HG03066 (cell line): ENCODE data around the gene KCTD1.
"Not testable (repeated sequence)": the region's sequence is repeated elsewhere in the genome, so short reads cannot be mapped to it uniquely, and the experiment has no call there.

ENCODE experiments used
- ATAC-seq: cut with Tn5 transposase; IDR thresholded peaks from one replicate; pipeline ENCODE4 v1.9.1; 2021; ENCODE audit warnings: low read depth; ENCODE audit not compliant: unreplicated experiment

Gene KCTD1

GRCh38 chr18:26461405-26461804 lies 86.9 kb downstream of the KCTD1 start:
- no peak for ATAC-seq

GRCh38 chr18:26460449-26461091 lies 87.8 kb downstream of the KCTD1 start:
- peak; percentile 83 for ATAC-seq

GRCh38 chr18:26459884-26460283 lies 88.5 kb downstream of the KCTD1 start:
- no peak for ATAC-seq

DNA sequence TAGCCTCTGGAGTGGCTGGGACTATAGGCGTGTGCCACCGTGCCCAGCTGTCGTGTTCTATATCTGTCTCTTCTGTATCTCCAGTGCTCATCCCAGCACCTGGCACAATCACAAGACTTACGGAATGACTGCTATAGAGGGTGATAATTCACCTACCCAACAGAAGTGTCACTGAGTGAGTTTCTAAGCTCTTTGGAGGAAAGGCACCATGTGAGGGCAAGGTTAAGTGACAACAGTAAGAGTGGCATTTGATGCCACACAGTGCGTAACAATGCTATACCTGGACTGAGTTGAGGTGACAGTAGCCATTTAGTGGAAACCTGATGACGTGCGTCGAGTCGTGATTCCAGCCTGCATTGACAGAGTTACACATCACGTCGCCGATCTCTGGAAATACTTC lies 89.0 kb downstream of the KCTD1 start:
- ATAC-seq: no peak

GRCh38 chr18:26458526-26459232 lies 89.7 kb downstream of the KCTD1 start:
- peak; percentile 46 for ATAC-seq

- no peak for ATAC-seq
Measured at GRCh38 chr18:26457611-26458353, 90.6 kb downstream of the KCTD1 start.

GRCh38 chr18:26457195-26457594 lies 91.2 kb downstream of the KCTD1 start:
- no peak for ATAC-seq

DNA sequence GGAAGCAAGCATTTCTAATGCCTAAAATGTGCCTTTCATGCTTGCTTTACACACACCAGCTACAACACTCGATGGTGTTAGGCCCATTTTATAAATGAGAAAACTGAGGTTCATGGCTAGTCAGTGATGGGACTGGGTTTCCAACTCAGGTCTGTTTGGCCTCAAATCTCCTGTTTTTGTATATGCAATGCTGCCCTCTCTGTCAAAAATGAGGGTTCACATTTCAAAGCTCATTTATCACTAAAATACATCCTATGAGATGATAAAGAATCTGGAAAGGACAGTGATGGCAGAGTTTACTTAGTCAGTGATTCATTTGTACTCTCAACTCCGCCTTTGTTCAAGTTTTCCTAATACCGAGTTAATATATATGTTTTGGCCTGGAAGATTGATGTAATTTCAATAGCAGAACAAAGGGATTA lies 92.3 kb downstream of the KCTD1 start:
- ATAC-seq: no peak

GRCh38 chr18:26455639-26456038 lies 92.7 kb downstream of the KCTD1 start:
- ATAC-seq: no peak

- no peak for ATAC-seq
Measured at GRCh38 chr18:26454616-26455015, 93.7 kb downstream of the KCTD1 start.

- no peak for ATAC-seq
Measured at GRCh38 chr18:26454192-26454591, 94.2 kb downstream of the KCTD1 start.

DNA sequence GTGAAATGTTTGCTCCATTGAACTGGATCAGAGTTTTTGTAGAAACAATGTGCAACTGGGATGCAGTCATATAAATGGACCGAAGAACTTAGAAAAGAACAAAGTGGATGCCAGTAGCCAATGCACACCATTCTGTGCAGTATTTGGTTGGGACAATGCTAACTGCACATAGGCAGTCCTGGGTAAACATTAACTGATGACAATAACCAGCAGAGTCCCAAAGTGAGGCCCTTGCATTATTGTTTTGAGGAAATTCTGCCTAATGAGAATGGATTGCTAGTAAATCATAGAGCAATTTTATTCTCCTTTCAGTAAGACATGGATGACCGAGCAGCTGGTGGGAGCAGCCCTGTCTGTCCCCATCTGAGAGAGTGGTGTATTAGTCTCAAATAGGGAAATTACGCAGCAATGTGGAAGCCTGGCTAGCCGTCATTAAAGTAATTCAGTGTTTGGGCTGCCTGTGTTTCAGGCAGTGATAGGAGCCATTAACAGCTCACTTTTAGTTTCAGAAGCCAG lies 94.9 kb downstream of the KCTD1 start:
- peak; percentile 32 for ATAC-seq

DNA sequence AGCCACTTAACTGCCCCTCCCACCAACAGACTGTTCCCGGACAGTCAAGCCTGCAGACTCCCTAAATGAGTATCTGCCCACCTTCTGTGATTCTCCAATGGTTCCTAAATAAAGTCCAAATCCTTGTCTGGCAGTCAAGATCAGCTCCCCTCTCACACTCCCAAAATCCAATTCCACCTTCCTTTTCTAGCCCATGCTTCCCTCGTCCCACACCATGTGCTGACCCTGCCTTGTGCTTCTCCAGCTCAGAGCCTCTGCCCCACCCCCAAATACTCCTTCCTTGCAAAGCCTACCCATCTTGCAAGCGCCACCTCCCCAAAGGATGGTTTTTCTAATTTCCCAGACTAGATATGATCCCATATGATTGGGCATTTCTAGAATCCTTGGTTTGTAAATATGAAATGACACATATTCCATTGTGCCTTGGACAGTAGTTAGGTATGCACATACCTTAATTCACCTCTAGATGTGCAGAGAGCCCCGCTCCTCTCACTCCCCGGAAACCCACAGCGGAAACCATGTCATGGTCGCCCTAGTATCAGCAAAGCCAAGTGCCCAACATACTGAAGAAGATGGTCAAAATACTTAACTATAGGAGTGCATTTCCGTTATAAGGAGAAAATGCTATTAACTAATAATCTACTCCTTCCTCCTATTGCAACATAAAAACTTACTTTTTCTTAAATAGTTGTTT lies 97.2 kb downstream of the KCTD1 start:
- ATAC-seq: no peak

GRCh38 chr18:26448714-26449159 lies 99.6 kb downstream of the KCTD1 start:
- no peak for ATAC-seq

DNA sequence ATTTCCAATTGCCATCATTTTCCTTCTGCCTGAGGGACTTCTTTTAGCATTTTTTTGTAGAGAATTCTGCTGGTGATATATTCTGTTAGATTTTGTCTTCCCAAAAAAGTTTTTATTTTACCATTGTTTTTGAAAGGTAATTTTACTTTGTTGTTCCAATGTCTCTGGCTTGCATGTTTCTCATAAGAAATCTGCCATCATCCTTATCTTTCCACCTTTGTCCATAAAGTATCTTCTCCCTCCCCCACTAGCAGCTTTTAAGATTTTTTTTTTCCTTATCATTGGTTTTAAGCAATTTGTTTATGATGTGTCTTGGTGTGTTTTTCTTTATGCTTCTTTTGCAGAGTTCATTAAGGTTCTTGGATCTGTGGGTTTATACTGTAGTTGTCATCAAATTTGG lies 104.5 kb downstream of the KCTD1 start:
- ATAC-seq: no peak

- no peak for ATAC-seq
Measured at GRCh38 chr18:26442126-26442525, 106.2 kb downstream of the KCTD1 start.

- no peak for ATAC-seq
Measured at GRCh38 chr18:26440644-26441043, 107.7 kb downstream of the KCTD1 start.

DNA sequence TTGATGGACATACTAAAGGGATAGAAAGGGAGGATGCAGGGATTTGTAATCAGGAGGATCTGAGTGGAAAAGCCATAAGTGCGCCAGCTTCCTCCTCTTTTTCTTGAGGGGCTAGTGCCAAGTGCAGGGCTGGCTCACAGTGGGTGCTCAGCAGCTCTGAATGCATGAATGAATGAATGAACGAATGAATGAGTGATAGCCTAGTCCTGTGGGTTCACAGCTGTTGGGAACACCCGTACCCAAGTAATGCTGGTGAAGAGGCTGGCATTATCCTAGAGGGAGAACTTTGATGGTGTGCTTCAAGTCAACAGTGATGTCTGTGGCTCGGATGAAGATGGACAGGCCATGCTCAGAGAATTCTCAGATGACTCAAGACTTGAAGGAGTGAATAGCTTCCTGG lies 108.8 kb downstream of the KCTD1 start:
- no peak for ATAC-seq

GRCh38 chr18:26438980-26439379 lies 109.4 kb downstream of the KCTD1 start:
- peak; percentile 89 for ATAC-seq

DNA sequence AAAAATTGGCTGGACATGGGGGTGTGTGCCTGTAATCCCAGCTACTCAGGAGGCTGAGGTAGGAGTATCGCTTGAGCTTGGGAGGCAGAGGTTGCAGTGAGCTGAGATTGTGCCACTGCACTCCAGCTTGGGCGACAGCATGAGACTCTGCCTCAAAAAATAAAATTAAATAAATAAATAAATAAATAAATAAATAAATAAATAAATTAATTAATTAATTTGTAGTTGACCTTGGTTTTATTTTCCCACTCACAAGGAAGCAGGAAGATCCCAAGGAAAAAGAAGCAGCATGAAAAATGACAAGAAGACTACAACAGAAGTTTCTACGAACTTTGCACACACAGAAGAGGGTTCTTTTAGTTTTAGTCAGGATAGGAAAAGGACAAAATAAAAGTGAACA lies 110.7 kb downstream of the KCTD1 start:
- not testable (repeated sequence) for ATAC-seq
